NCI-H82 (cell line): Measurements from ENCODE around the gene KCNV2.

Experiments used
- DNase-seq: peaks from one replicate; lab custom pipeline; 2025; lab: John Stamatoyannopoulos, UW

The KCNV2 gene

GRCh38 chr9:2758898-2759510 is 41.7 kb downstream of the KCNV2 start:
- no peak for DNase-seq

- no peak for DNase-seq
Observed at GRCh38 chr9:2761424-2761823, 44.1 kb downstream of the KCNV2 start.

GRCh38 chr9:2764353-2764752 is 47.0 kb downstream of the KCNV2 start:
- no peak for DNase-seq

GRCh38 chr9:2765250-2765880 is 48.1 kb downstream of the KCNV2 start:
- DNase-seq: no peak

- DNase-seq: no peak
Observed at GRCh38 chr9:2767800-2768677, 50.7 kb downstream of the KCNV2 start.

GRCh38 chr9:2771087-2771486 is 53.8 kb downstream of the KCNV2 start:
- DNase-seq: no peak

- no peak for DNase-seq
Observed at GRCh38 chr9:2771661-2772060, 54.4 kb downstream of the KCNV2 start.

GRCh38 chr9:2777454-2777853 is 60.1 kb downstream of the KCNV2 start:
- no peak for DNase-seq

- no peak for DNase-seq
Observed at GRCh38 chr9:2778816-2779215, 61.5 kb downstream of the KCNV2 start.
